GM18858 (cell line): ENCODE results near the gene PCGF2.
"Not testable (repeated sequence)": the region's sequence is repeated elsewhere in the genome, so short reads cannot be mapped to it uniquely, and the experiment has no call there.

Experiments used
- ATAC-seq: cut with Tn5 transposase; IDR thresholded peaks from one replicate; pipeline ENCODE4 v1.9.1; 2021; ENCODE audit not compliant: unreplicated experiment

The PCGF2 gene

DNA sequence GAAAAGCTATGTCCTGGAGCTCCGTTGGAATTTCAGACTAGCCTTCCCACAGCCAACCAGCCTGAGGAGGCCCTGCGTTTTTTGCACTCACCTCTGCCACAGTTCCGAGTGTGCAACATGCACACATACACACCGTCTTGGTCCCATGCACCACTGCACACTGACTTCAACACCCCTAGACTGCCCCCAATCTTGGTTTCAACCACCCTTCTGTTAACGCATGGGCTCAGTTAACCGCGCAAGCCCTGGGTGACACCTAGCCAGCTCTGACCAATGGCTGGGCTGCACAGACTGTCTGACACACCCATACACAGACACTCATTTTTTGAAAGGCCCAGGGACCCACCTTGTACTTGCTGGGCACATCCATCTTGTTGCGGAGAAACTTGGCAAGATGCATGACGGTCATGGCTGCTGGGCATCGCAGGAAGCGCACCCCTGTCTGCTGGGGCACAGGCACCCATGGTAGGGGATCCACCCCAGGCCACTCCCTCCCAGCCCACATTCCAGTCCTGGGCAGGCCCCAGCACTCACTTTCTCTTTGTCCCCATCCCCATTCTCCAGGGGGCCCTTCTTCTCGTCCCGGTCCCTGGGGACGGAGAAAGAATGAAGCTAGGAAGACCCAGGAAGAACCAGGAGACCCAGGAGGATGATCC lies 10.0 kb downstream of the PCGF2 start:
- no peak for ATAC-seq

DNA sequence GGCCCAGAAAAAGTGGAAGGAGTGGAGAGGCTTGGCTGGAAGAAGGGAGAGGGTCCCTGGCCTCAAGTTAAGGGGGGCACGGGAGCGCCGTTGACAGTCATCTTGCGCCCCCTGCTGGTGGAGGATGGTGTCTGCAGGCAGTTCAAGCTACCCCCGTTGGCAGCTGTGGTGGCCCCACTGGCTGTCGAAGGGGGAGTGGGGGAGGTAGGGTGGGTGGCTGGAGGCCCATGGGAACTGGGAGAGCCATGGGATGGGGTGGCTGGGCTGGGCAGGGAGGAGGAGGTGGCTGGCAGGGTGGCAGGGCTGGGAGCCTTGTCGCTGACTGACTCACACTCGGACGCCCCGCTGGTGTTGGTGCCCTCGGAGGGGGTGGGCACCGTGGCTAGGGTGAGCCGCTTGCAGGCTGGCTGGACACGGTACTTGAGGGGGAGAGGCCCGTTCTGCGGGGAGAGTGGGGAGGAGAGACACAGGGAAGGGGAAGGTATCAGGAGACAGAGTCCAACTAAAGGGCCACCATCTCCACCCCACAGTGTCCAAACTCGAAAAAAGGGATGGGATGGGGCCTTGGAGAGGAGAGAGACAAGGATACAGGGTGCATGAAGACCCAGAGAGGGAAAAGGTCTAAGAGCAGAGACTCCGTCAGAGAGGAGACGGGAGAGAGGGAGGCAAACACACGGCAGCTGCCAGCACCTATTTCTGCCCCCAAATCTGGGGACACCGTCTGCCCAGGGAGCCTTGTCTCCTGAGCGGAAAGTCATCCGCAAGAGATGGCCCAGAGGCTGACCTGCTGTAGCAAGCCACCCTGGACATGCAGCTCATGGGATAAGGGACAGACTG lies 12.8 kb downstream of the PCGF2 start:
- no peak for ATAC-seq

DNA sequence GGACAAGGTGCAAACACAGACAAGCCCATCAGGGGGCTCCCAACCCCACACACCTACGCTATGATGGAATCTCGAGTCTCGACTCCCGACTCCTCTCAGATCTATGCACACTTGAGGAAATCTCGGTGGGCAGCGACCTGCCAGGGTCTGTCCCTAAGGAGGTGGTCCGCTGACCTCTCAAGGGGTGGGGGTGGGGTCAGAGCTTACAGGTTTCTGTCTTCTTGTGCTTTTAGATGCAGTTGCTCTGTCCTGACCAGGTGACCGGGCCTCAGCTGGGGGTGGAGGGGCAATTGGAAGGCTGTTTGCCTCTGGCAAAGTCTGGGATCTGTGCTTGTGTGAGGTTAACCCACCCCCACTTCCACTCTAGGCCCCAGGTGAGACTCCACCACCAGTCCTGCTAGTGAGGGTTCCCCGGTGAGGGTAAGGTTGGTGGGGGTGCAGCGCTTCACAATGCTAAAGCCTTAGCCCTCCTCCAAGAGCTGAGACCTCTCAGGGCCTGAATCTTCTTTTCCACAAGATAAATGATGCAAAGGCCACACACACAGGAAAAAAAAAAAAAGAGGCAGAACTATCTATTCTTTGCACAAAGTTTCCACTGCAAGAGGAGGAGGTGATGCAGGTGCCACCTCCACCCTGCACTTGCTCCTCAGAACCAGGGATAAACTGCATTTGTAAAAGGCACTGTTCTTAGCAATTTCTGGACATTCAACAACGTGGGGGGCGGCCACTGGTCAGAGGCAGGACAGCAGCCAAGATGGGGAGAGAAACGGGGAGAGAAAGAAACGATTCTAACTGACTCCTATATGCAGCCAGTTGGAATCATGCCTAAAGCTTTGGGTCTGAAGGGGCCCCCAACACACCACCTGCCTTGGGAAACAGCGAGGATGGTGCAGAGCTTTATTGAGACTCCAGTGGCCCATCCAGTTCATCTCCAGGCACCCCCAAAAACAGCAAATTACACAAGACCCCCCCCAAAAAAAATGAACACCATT lies 13.9 kb downstream of the PCGF2 start:
- no peak for ATAC-seq

DNA sequence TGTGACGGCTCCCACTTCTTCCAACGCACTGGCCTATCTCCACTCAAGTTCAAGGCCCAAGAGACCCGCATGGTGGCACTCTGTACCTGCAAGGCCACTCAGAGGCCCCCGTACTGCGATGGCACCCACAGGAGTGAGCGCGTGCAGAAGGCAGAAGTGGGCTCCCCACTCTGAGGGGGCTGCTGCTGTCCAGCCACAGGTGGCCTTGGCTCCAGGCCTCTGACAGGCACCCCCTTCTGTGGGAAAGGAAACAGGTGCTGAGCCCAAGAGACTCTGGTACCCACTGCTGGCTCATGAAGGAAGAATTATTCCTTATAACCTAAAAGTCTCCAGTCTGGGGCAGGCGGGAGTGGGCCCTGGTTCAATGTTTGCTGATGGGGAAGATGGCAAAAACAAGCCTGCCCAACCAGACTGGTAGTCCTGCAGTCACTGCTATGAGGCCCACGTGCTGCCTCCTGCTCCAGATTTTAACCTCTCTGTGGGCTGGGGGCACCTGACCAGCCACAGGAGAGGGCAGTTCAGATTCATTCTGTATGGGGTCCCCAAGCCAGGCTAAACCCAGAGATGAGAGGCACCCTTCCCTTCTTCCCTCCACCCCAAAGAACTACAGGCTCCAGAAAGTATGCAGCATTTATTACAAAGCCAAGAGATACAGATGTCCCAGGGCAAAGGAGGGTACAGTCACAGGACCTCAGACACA lies 14.7 kb downstream of the PCGF2 start:
- no peak for ATAC-seq

DNA sequence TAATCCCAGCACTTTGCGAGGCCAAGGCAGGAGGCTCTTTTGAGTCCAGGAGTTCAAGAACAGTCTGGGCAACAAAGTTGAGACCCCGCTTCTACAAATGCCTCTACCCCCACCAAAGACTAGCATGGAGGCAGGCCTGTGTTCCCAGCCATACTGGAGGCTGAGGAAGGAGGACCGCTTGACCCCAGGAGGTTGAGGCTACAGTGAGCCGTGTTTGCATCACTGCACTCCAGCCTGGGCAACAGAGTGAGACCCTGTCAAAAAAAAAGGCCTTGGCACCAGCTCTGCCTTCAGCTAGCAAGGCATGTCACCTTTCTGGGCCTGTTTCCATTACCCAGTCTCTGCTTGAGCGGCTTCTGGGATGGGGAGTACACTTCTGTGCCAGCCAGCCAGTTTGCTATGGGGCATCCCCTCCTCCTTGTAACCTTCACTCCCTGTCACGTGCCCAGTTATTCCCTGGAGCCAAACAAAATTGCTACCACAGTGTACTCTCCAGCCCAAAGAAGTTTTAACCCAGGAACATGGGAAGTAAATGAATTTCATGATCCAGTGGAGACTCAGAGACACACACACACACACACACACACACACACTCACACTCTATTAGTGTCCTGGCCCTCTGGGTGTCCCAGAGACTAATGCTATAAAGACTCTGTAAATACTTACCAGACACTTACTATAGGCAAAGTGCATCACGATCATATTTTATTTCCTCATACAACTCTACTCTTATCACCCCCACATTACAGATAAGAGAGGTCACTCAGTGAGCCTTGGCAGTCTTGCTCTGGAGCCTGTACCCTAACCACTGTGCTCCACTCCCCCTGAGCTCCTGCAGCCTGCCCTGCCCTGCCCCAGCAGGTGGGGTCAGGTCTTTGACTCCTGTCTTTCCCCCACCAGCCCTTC lies 15.5 kb downstream of the PCGF2 start:
- no peak for ATAC-seq

DNA sequence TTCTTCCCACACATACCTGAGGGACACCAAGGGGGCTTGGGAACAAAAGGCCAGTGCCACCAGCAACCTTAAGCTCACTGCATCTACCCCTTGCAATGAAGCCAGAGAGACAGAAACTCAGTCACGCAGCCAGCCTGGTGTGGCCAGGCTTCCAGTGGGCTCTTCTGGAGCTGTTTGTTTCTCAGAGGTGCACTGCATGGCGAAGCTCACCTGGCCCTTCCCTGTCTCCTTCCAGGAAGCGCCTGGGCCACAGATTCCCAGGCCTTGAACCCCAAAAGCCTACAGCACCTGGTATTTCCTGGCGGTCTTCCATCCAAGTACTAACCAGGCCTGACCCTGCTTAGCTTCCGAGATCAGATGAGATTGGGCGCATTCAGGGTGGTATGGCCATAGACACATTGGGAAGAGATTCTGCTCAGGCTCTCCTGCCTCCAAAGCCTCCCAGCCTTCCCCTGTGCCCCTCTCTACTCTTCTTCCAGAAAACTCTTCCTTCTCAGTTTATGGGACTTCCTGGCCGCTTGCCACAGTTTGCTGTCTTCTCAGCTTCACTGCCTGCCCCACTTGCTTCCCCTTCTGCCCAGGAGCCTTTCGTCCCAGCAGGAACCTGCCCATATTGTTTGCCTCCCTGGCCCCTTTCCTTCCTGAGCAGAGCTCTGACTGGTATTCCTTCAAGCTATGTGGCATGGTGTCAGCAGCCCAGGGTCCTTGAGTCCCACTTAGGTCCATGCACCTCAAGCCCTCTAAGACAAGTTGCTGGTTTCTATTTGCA lies 16.4 kb downstream of the PCGF2 start:
- no peak for ATAC-seq

DNA sequence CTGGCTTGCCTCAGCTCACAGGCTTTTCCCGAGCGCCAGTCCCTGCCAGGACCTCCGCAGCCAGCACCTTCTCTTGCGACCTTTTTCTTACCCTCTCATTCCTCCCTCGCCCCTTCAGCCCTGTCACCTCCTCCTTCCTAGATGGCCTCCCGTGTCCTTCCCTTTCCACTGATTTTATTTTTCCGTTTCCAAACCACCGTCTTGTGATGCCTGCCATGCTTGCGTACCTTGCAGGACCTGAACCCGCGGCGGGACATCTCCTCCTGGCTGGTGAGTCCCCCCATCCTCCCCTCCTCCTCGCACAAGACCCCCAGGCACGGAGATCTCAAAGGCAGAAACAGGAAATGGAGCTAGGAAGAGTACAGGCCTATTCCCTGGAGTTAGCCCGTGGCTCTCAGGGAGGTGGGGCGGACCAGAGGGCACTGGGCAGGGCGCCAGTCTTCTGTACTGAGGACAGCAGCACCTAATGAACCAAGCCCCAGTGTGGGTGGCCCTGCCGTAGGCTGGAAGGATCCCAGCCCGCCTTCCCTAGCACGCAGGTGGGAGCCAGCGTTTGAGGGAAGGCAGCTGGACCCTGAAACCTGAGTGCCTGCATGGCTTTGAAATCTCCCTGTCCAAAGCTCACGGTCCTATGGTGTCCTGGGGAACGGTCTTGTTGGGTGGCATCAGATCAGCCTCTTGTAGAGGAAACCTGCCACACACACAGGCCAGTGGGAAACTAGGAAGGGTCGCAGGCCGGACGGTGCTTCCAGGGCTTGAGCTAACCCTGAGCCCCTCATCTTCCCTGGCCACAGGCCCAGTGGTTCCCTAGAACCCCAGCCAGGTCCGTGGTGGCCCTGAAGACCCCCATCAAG lies 17.4 kb downstream of the PCGF2 start:
- ATAC-seq = no peak

DNA sequence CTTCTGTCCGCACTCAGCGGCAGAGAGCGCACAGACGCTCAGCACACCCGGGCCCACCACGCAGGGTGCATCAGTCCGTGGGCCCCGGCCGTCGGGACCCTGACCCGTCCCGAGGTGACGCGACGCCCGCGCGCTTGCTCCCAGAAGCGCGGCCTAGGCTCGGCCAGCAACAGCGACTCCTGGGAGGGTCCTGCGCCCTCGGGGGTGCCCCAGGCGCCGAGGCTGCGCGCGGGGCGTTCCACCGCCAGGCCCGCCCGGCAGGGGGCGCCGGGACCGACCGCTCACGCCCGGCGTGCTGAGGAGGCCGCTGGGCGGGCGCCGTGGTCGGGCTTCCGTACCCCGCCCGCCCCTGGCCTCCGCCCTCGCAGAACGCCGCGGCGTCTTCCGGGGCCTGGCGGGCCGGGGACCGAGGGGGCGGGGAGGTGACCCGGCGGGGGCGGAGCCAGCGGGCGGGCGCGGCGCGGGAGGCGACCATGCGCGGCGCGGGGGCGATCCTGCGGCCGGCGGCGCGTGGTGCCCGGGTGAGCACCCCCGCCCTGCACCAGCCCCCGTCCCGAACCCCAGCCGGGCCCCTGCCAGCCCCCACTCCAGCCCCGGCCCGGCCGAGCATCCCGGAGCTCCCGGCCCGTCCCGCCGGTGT lies 18.1 kb downstream of the PCGF2 start, which contains the start of gene CISD3:
Gene CISD3 (plus strand): TSS at position 456 of the 640 bp plus-strand sequence. CDS start 18 bp downstream, at position 474.
- no peak for ATAC-seq

DNA sequence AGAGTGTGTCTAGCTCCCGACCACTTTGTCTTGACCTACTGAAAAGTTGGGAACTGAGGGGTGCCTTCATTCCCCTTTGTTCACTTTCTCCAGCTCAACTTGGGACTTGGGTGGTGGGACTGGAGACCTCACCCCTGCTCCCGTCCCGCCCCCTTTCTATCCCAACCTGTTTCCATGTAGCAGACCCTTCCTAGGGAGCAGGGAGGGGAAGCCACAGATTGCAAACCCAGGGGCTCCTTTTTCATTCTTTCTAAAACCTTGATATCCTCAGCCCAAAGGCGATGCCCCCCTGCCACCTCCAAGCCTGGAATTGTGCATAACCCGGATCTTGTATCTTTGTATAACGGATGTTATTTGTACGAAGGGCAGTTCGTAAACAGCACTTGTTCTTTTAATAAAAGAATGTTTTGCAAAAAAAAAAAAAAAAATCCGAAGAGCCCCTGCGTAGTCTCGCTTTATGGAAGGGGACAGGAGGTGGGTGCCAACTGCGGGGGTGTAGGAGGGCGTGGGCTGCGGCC lies 18.7 kb downstream of the PCGF2 start:
- ATAC-seq = no peak

DNA sequence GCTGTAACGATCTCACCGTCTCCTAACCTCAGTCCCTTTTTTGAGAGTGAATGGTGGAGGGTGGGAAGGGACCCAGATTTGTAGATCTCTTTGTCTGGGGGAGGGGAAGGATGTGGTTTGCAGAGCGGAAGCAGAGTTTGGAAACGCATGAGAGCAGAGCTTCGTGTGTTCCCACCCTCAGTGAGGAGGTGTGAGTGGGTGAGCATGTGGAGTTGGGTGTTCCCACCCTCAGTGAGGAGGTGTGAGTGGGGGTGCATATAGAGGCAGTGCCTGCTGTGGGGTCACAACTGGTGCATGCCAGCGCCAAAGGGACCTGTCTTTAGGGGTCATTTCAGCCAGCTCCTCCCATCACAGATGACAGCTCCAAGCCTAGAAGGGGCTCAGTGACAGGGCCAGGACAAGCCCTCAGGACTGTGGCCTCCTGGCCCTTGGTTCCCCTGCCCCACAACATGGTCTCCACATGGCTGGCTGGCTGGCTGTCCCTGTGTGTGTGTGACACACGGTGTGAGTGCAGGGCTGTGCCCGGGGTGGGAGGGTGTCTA lies 19.8 kb downstream of the PCGF2 start:
- ATAC-seq = no peak

DNA sequence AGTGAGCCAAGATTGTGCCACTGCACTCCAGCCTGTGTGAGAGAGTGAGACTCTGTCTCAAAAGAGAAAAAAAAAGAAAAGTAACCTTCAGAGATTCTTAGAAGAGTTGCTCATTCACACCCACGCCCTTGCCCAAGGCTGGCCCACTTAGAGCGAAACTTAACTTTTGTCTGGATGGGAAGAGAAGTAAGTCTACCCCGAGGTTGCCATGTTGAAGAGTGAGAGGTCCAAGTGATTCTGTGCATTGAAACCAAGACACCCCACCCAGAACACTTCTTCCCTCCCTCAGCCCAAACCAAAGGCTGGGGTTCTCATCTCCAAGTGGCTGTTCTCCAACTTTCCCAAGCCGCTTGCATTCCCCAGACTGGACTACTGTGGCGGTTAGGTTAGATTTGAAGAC lies 20.4 kb downstream of the PCGF2 start:
- no peak for ATAC-seq

DNA sequence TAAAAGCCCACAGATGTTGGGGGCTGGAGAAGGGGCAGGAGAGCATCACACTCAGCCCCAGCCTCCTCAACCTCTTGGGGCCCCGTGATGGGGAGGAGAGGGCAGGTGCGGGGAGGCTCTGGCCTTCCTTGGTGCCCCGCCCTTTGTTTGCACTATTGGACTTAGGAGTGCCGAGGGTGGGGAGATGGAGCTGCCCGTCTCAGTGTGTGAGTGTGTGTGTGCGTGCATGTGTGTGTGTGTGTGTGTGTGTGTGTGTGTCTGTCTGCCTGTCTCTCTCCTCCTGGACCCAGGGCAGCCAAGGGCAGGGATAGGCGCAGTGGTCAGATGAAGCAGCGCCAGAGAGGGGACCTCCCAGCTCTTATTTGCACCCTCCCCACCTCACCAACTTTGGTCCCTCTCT lies 22.0 kb downstream of the PCGF2 start:
- ATAC-seq = not testable (repeated sequence)

DNA sequence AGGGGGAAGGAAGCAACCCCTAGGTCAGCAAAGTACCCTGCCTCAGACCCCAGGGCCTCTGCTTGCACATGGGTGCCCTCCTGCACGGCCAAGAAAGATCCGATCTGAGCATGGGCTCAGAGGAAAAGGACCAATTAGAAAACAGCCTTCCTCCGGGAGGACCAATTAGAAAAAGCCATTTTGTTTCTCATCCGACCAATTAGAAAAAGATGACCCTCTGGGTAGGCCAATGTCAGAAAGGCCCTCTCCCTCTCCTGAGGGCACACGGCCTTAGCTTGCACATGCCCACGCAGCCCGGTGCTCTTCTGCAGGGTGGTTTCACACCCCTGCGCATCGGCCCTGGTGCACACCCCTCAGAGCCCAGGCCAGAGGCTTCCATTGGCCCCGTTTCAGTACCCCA lies 23.1 kb downstream of the PCGF2 start:
- ATAC-seq = no peak

DNA sequence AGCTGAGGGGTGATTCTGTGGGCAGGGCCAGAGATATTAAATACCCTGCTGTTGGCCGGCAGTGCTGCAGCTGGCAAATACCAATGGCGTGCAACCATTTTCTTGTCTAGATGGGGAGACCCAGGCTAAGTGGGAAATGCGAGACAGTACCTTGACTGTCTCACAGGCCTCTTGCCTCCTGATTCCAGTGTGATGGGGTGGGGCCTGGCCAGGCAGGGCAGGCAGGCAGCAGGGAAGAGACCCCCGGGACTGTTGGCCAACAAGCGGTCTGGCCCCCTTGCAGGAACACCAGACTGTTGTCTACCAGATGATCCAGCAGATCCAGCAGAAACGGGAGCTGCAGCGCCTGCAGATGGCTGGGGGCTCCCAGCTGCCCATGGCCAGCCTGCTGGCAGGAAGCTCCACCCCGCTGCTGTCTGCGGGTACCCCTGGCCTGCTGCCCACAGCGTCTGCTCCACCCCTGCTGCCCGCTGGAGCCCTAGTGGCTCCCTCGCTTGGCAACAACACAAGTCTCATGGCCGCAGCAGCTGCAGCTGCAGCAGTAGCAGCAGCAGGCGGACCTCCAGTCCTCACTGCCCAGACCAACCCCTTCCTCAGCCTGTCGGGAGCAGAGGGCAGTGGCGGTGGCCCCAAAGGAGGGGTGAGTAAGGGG lies 23.7 kb downstream of the PCGF2 start:
- no peak for ATAC-seq

DNA sequence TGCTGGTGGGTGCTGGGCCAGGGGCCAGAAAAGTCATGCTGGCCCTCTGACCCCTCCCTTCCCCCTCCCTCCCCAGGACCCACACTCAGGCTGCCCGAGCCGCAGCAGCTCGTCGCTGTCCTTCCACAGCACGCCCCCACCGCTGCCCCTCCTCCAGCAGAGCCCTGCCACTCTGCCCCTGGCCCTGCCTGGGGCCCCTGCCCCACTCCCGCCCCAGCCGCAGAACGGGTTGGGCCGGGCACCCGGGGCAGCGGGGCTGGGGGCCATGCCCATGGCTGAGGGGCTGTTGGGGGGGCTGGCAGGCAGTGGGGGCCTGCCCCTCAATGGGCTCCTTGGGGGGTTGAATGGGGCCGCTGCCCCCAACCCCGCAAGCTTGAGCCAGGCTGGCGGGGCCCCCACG lies 26.3 kb downstream of the PCGF2 start:
- no peak for ATAC-seq

DNA sequence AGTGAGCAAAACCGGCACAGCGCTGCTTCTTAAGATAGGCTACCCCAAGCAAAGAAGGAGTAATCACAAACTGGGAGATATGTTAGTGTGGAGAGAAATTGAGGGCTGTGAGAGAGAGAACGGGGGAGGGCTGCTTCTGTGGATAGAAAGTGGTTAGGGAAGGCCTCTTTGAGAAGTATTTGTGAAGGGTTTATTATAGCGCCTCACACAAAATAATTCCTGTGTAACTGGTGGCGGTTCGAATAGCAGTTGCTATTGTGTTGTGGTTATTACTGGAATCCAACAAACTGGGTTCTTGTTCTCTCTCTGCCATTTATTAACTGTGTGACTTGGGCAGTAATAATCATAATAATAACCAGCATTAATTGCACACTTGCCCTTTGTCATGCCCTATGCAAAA lies 27.2 kb downstream of the PCGF2 start:
- no peak for ATAC-seq
